Measurements from ENCODE around the gene FCHSD1.

Gene FCHSD1

DNA sequence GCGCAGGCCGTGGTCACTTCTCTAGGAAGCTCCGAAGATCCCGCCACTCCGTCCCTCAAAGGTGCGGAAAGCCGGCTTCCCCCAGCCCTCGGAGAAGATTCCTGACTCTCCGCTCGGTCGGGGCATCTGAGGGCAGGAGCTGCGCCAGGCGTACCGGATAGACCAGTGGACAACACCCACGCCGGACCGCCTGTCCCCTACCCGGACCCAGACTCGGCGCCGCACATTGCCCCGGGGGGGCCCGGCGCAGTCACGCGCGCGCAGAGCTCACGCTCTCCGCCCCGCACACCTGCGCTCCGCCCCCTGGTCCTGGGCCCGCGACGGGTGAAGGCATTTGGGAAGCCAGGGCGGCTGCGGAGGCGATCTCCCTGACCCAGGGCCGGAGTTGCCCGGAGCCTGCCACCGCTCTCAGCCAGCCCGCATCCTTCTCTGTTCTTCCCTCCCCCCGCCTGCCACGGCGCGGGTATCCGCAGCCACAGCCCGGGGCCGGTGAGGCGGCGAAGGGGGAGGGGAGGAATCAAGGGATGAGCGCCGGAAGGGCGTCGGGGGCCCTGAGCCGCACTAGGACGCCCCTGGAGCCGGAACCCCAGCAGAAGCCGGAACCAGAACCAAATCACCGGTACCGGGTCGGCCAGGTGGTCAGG is 14.0 kb downstream of the FCHSD1 start:
- H3K4me3 ChIP-seq (ENCODE audit: low read length): peak overlapping the region; percentile 99
- TF ChIP-seq, protein P1, sequence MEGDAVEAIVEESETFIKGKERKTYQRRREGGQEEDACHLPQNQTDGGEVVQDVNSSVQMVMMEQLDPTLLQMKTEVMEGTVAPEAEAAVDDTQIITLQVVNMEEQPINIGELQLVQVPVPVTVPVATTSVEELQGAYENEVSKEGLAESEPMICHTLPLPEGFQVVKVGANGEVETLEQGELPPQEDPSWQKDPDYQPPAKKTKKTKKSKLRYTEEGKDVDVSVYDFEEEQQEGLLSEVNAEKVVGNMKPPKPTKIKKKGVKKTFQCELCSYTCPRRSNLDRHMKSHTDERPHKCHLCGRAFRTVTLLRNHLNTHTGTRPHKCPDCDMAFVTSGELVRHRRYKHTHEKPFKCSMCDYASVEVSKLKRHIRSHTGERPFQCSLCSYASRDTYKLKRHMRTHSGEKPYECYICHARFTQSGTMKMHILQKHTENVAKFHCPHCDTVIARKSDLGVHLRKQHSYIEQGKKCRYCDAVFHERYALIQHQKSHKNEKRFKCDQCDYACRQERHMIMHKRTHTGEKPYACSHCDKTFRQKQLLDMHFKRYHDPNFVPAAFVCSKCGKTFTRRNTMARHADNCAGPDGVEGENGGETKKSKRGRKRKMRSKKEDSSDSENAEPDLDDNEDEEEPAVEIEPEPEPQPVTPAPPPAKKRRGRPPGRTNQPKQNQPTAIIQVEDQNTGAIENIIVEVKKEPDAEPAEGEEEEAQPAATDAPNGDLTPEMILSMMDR (conservative IDR thresholded peaks at IDR 0.05; ENCODE audit: low read depth, low read length): no peak
- no peak for DNase-seq (ENCODE audit: low read depth)

DNA sequence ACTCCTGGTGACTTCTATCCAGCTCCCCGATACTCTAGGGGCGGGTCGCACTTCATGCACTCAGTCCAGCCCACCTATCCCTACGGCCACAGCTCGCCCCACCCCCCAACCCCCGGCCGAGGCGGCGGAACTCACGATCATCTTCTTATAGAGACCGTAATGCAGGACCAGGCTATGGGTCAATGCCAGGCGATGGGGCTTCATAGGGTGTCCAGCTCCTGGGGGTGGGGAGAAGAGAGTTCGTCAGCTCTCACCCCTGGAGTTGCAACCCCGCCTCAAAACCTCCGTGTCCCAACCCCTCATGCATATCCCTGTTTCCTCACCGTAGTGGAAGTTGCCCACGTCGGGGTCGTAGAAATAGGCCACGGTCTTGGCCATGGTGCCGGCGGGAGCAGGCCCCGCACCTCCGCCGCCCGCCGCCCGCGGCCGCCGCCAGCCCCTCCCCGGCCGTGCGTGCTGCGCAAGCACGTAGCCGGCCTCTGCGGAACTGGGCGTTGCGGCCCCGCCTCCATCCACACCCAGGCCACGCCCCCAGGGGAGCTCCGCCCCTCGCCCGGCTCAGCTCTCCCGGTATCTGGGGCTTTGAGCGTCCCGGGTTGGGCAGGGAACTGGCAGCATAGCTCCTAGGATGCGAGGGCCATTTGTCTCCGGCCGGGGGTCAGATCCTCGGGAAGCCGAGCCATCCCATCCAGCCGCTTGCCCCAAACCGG is 14.7 kb downstream of the FCHSD1 start, which contains the start of the genes HDAC3 and RELL2:
Gene HDAC3, minus strand, starts transcription at position 437 of the 710 bp plus-strand sequence. Its CDS starts 59 bp downstream, at position 378.
Gene RELL2, plus strand, starts transcription at position 585 of the 710 bp plus-strand sequence. CDS start 1,229 bp downstream, outside the sequence.
- H3K4me3 ChIP-seq (ENCODE audit: low read length): peak within 1 kb of the TSS; percentile 99
- peak; percentile 45 for DNase-seq (ENCODE audit: low read depth)
- TF ChIP-seq, protein P1 (conservative IDR thresholded peaks at IDR 0.05; ENCODE audit: low read depth, low read length): no peak

DNA sequence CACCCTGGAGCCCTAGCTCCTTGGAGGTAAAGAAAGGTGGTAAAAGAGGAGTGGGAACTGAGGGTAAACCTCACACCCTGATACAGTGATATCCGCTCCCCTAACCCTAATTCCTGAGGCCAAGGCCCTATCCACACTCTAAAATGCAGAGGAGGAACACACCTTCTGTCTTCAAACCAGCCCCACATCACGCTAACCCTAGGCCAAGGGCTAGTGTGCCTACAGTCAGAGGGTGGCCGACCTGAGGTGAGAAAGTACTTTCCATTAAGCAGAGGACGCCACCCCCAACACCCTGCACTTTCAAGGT is 15.2 kb downstream of the FCHSD1 start:
- peak overlapping the region; percentile 99 for H3K4me3 ChIP-seq (ENCODE audit: low read length)
- TF ChIP-seq, protein P1 (conservative IDR thresholded peaks at IDR 0.05; ENCODE audit: low read depth, low read length): no peak
- DNase-seq (ENCODE audit: low read depth): no peak

DNA sequence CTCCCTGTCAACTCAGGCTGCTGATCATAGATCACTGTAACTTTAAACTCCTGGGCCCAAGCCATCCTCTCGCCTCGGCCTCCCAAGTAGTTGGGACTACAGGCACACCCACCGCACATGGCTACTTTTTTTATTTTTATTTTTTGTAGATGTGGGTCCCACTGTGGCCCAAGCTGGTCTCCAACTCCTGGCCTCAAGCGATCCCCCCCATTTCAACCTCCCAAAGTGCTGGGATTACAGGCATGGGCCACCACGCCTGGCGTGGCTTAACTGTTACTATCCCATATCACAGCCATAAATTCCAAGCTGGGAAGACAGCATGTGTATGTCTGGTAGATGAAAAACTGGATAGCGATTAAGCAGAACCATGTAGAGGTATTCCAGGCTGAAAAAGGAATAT is 15.6 kb downstream of the FCHSD1 start:
- H3K4me3 ChIP-seq (ENCODE audit: low read length): peak overlapping the region; percentile 99
- TF ChIP-seq, protein P1 (conservative IDR thresholded peaks at IDR 0.05; ENCODE audit: low read depth, low read length): no peak
- no peak for DNase-seq (ENCODE audit: low read depth)

DNA sequence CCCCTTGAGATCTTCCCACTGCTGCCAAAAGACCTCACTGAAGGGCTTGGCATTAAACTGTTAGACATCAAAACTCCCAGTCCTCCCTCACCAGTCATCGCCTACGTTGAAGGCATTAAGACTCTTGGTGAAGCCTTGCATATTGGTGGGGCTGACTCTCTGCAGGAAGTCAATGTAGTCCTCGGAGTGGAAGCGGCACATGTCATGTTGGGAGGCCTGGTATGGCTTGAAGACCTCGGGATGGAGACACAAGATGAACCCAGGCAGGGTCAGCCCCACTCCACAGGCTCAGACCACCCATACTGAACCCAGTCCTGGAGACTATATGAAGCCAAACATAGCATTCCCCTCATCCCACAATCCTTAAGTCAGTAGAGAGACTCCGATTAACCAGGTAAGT is 16.5 kb downstream of the FCHSD1 start:
- no peak overlapping the region for H3K4me3 ChIP-seq (ENCODE audit: low read length)
- no peak for DNase-seq (ENCODE audit: low read depth)
- TF ChIP-seq, protein P1 (conservative IDR thresholded peaks at IDR 0.05; ENCODE audit: low read depth, low read length): no peak

- TF ChIP-seq, protein P1 (conservative IDR thresholded peaks at IDR 0.05; ENCODE audit: low read depth, low read length): no peak
- DNase-seq (ENCODE audit: low read depth): no peak
- H3K4me3 ChIP-seq (ENCODE audit: low read length): no peak overlapping the region
Measured at GRCh38 chr5:141633871-141634561, 17.2 kb downstream of the FCHSD1 start.

All from retinal pigment epithelial cell (primary cell).